GM19452 (cell line): ENCODE measurements around the gene DIP2C.

Experiments used
- ATAC-seq: cut with Tn5 transposase; IDR thresholded peaks from one replicate; pipeline ENCODE4 v1.9.1; 2021; ENCODE audit not compliant: unreplicated experiment

Gene DIP2C

DNA sequence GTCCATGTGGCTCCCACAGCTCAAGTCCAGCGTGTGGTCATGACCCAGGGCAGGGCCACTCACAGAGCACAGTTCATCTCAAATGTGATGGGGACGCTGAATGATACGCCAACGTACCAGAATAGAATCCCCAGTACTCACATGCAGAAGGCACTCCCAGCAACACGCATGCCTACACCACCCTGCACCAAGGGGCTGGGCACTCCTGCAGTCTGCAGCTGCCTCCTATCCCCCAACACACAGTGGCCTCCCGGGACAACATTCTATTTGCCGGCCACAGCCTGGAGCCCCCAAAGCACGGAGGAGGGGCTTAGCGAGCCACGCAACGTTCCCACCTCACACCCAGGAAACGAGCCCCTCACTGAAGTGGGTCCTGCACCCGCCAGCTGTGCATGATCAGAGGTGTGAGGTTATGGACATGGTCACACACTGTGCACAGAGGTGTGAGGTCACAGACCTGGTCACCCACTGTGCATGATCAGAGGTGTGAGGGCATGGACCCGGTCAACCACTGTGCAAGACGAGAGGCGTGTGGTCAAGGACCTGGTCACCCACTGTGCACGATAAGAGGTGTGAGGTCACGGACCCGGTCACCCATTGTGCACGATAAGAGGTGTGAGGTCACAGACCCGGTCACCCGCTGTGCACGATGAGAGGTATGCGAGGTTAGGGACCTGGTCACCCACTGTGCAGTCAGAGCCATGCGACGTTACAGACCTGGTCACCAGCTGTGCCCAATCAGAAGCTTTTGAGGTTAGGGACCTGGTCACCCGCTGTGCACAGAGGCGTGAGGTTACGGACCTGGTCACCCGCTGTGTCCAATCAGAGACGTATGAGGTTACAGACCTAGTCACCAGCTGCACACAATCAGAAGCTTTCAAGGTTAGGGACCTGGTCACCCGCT is 182.8 kb downstream of the DIP2C start:
- ATAC-seq: no peak

DNA sequence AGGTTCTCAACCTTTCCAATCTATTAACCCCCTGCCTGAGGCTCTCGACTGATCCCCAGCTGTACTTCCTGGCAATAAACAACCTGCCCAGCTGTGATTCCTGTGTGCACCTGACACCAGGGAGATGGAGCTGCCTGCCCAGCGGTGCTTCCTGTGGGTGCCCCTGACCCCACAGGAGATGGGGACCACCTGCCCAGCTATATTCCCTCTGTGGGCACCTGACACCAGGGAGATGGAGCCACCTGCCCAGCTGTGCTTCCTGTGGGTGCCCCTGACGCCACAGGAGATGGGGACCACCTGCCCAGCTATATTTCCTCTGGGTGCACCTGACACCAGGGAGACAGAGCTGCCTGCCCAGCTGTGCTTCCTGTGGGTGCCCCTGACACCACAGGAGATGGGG is 184.0 kb downstream of the DIP2C start:
- ATAC-seq: no peak

DNA sequence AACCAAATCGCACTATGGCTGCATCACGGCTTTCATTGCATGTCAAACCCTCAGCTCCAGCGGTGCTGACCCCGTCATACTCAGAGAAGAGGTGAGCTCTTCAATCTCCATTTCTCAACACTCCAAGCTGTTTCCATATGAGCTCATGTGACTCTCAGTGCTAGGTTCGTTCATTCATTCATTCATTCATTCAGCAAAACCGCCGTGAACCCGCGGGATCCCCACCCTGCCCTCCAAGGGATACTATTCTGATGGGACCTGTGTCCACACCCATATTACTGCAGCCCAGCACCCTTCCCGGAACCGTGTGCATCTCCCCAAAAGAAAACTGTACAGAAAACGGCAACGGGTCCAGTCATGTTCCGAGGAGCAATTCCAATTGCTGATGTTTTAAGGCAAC is 184.7 kb downstream of the DIP2C start:
- no peak for ATAC-seq

DNA sequence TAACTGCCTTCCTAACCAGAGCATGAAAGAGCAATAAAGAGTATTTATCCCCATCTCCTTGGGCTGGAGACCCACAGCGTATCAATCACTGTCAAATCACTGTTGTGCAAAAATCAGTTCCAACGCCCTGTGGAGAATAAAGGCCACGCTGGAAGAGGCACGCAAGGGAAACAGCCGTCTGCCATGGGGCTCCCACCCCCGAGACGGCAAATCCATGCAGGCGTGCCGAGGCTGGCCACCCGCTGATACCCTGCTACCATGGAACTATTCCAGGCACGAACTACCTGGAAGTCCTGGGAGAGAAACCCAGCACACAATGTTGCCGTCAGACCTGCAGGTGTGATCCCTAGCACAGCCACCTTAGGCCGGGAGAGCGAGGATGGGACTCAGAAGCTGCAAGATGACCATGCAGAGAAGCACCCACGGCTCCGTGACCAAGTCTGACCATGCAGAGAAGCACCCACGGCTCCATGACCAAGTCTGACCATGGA is 185.3 kb downstream of the DIP2C start:
- ATAC-seq: no peak

DNA sequence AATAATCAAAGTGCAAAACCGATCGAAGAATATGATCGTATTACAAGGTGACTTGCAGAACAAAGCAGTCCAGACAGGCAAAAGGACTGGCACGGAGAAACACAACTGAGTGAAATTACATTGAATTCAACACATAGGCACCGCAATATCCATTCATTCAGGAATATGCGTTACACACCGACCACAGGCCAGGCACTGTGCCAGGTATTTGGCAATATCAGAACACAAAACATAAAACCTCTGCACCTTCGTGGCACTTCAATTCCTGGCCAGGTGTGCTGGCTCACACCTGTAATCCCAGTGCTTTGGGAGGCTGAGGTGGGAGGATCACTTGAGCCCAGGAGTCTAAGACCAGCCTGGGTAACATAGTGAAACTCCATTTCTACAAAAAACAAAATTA is 187.9 kb downstream of the DIP2C start:
- ATAC-seq: no peak

DNA sequence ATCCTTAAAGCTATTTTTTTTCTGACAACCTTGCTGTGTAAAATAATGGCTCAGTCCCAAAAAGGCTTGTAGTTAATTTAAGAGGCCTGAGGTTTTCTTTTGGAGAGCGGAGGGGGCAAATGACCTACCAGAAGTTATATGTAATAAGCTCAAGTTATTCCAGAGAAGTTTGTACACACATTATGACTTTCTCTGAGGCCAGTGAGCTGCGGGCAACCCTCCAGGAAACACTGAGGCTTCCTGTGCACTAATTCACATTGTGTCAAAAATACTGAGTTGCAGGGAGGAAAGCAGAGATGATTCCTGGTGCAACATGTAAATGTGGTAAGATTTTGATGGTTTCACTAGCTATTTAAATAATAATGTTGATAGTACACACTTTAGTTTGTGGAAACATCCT is 188.6 kb downstream of the DIP2C start:
- no peak for ATAC-seq

DNA sequence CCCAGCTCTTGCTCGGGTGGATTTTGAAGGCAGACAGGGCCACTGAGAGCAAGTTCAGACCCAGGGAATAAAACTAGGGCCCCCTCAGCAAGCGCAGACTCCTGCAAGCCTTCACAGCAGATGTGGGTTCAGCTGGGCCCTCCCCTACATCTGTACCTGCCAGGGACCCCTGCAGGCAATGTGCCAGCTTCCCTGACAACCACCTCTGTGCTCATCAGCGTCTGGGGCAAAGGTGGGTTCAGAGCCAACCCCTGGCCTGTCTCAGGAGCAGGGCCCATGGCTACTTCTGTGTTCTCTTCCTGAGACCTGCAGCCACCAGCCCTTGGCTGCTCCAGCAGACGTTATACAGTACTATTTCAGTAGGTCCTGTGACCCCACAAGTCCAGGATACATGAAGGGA is 189.5 kb downstream of the DIP2C start:
- no peak for ATAC-seq

DNA sequence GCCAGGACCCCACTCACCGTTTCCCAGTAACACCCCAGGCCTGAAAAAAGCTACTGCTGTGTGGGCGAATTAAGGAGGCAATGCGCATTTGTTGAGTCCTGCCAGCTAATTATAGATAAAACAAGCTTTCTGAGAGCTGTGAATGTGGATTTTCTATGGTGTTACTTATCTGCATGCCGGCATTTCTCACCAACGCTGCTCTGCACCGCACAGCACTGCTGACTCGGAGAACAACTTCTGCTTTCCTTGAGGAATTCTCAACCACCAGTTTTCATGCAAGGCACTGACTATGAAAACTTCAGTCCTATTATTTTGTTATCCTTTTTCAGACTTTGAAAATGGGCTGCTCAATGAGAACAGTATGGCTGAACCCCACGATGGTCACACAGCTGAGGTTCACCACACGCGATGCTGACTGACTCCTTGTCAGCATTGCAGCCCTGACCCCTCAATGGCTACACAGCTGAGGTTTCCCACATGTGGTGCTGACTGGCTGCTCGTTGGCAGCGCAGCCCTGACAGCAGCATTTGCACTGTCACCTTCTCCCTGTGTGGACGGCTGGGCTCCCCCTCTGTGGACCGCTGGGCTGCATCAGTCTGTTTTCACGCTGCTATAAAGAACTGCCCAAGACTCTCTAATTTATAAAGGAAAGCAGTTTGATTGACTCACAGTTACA is 190.6 kb downstream of the DIP2C start:
- no peak for ATAC-seq

DNA sequence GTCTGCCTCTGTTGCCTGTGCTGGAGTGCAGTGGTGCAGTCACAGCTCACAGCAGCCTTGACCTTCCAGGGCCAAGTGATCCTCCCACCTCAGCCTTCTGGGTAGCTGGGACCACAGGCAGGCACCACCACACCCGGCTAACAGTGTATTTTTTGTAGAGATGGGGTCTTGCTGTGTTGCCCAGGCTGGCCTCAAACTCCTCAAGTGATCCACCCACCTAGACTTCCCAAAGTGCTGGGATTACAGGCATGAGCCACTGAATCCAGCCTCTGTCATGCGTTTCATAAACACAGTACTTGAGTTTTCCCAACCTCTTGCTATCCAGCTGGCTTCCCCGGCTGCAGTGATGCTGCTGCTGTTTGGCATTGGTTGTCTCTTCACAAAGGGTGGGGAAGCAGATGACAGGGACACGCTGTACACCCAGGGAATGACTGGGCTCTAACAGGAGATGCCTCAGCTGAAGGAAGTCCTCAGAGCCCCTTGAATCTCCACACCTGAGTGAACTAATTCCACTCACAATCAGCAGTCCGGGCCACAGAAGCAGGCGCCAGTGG is 191.5 kb downstream of the DIP2C start:
- no peak for ATAC-seq

DNA sequence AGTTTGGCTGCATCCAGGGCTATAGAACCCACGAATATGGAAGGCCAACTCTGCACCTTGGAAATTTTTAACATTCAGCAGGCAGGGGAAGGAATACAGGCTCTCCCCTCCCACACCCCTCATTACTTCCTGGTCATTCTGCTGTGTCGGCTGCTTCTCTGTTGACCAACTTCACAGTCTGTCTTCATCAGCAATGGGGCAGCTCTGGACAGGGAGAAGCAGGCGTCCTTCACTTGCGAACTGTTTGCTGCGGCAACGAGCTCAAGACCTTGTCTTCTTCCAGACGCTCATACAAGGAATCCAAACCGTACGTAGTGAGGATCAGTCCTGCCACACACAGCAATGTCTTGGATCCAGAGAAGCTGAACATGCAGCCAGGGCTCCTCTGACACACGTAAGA is 192.2 kb downstream of the DIP2C start:
- no peak for ATAC-seq

DNA sequence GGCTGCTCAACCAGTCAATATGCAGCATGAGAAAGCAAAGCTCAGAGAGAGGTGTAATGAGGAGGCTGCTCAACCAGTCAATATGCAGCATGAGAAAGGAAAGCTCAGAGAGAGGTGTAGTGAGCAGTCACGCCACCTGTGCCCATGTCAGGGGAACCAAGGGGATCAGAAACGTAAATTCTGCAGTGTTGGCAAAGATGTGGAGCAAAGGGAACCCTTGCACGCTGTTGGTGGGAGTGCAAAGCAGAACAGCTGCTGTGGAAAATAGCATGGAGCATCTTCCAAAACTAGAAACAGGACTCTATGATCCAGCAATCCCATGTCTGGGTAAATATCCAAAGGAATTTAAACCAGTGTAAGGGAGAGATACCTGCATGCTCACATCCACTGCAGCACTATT is 194.9 kb downstream of the DIP2C start:
- ATAC-seq: no peak

DNA sequence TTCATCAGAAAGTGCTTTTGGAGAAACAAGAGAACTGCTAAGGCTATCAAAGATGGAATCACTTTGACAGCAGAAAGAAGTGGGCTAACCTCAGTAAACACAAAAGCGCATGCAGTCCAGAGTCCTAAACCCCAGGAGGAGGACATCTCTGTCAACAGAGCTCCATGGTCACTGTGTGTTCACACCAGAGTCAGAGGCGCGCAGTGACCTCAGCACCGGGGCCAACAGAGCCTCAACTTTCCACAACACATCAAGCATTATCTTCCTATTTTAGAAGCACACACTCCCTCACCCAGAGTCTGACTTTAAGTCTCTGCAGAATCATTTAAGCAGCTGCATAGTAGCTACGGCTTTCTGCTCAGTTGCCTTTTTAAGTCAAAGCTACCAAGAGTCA is 195.3 kb downstream of the DIP2C start:
- no peak for ATAC-seq

DNA sequence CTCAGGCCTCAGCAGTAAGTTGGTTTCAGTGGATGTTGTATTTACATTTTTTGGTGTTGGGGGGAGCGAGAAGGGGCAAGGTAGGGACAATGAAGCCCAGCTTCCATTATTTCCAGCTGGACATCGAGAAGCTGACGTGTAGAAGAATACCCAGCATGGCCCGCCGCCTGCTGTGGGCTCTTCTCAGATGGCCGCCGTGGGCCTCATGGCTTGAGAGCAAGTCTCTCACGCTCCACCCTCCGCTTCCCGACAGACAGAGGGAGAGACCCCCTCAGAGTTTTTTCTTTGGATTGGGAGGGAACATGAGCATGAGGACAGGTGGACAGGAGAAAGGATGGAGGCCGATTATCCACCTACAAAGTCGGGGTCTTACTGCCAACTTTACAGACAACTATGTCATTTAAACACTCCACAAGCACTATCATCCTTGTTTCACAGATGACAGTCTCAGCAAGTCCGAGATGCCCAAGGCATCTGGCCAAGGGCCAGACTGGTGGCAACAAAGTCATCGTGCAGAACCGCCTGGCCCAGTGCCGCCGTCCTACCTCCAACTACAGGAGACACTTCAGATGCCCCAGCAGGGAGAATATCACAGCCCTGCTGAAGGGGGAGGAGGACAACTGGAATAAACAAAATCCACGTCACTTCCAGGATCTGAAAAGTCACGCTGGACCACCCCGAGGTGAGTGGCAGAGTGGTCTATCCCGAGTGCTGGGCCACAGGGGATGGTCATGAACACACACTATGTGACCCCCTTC is 195.9 kb downstream of the DIP2C start:
- no peak for ATAC-seq

DNA sequence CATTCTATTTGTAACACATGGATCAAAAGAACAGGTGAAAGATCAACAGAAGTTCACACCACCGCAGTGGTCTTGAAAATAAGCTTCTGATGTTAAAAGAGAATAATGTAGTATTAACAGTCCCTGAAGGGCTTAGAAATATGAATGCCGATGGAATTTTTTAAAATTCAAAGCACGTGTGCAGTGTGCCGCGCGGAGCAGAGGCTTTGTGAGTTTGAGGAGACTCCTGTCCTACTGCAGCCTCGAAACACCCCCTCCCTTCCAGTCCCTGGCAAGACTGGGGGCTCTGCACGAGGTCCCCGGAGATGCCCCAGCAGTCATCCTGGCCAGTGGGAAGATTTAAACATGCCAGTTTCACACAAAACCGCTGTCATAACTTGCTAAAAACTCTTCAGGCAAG is 196.6 kb downstream of the DIP2C start:
- no peak for ATAC-seq

DNA sequence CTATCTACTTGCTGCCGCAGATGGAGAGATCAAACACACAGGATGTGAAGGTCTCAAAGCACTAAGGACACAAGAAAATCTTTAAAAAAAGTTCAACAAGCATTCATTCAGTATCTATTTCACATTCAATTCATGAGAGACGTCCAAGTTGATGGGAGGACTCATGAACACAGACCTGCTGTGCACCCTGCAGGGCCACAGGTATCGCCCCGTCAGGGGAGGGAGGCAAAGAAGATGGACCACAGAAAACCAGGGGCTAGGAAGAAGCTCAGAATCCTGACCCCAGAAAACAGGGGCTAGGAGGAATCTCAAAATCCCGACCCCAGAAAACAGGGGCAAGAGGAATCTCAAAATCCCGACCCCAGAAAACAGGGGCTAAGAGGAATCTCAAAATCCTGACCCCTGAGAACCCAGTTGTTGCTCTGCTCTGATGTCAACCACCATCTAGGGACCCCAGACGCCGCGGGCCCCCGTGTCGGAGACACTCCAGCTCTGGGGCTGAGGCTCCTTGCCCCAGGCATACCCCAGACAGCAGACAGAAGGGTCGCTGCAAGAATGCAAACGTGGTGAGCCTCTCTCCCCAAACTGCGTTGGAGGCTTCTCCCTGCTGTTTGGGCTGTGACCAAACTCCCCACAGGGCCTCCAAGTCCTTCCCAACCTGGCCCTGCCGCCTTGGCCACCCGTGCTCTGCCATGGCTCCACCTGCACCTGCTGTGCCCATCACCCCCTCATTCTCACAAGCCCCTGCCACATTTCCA is 197.6 kb downstream of the DIP2C start:
- ATAC-seq: no peak

DNA sequence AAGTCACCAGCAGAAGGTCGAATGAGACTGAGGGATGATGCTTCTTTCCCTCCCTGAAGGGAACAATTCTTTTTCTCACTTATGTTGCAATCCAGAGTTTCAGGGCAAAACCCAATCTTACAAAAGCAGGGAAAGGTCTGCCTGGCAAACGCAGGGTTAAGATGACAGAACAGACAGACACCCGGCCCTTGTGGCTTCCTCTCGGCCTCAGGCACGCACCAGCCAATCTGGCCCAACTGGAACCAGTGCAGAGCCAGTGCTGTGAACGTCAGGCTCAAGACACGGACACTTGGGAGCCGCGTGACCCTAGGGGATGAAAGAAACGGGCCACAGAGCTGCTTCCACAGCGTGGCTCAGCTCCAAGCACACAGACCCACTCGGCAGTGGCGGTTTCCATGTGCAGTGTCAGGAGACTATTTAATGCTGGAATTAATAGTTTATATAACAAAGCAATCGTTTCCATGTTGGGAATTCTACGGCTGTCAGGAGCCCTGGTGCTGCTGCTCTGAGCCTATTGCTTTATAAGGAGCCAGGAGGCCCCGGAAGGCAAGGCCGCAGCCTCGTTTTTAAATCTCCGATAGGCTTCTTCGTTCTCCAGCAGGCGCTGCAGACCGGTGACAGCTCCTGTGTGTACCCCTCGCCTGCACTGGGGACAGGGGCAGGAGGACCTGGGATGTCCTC is 198.4 kb downstream of the DIP2C start:
- no peak for ATAC-seq

DNA sequence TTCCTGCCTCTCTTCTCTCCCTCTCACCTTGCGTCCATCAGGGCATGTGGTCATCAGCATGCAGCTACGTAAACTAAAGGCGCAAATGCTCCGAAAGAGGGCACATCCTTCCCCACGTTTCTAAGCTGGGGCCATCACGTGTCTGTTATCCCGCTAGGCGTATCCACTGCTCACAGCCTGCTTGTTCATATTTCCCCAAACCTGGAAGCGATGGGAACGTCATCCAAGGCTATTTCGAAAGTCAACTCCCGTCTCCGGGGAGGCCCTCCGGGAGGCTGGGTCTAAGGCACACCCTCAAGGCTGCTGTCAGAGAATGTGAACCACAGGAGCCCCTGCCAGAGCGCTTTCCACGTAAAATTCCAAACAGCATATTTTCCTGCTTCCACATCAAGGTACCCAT is 199.2 kb downstream of the DIP2C start:
- ATAC-seq: no peak

DNA sequence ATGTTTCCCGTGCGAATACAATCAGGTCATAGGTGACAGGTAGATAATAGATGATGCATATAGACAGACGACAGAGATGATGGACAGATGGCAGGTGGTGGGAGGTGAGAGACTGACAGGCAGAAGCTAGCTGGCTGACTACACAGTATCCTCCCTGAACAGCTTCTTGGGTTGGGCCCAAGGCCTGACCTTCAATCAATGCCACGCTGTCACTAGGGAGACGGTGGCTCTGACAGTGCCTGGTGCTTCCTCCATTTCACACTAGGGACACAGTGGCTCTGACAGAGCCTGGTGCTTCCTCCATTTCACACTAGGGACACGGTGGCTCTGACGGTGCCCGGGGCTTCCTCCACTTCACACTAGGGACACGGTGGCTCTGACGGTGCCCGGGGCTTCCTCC is 200.1 kb downstream of the DIP2C start:
- ATAC-seq: no peak

DNA sequence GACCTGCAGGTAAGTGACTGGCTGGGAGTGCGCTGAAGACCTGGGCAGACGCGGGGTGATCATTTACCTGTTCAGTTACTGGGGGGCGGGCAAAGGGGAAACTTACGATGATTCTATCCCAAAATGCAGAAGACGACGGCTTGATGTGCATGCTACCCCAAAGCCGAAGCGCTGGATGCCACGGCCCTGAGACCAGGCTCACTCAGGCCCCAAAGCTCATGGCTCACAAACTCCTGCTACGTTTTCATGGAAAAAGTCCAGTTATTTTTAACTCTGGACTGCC is 200.6 kb downstream of the DIP2C start:
- no peak for ATAC-seq
